ENCODE measurements around the gene GPC1.

GRCh38 chr2:240424341-240425235 is 10.9 kb upstream of the GPC1 start:
- TF ChIP-seq, protein P1, sequence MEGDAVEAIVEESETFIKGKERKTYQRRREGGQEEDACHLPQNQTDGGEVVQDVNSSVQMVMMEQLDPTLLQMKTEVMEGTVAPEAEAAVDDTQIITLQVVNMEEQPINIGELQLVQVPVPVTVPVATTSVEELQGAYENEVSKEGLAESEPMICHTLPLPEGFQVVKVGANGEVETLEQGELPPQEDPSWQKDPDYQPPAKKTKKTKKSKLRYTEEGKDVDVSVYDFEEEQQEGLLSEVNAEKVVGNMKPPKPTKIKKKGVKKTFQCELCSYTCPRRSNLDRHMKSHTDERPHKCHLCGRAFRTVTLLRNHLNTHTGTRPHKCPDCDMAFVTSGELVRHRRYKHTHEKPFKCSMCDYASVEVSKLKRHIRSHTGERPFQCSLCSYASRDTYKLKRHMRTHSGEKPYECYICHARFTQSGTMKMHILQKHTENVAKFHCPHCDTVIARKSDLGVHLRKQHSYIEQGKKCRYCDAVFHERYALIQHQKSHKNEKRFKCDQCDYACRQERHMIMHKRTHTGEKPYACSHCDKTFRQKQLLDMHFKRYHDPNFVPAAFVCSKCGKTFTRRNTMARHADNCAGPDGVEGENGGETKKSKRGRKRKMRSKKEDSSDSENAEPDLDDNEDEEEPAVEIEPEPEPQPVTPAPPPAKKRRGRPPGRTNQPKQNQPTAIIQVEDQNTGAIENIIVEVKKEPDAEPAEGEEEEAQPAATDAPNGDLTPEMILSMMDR (IDR thresholded peaks at IDR 0.05; ENCODE audit: low read length), result no peak
- TF ChIP-seq EZH2 (IDR thresholded peaks at IDR 0.05; ENCODE audit: borderline replicate concordance, low read length), result no peak
